IPS DF 19.7 (cell line): ENCODE measurements around the gene TEX44.
"Not testable (repeated sequence)": the region's sequence is repeated elsewhere in the genome, so short reads cannot be mapped to it uniquely, and the experiment has no call there.

Experiments
- DNase-seq: peaks from one replicate; pipeline ENCODE4 v3.0.0-alpha.2; 2013; ENCODE audit warnings: low read depth, low spot score

The TEX44 gene

DNA sequence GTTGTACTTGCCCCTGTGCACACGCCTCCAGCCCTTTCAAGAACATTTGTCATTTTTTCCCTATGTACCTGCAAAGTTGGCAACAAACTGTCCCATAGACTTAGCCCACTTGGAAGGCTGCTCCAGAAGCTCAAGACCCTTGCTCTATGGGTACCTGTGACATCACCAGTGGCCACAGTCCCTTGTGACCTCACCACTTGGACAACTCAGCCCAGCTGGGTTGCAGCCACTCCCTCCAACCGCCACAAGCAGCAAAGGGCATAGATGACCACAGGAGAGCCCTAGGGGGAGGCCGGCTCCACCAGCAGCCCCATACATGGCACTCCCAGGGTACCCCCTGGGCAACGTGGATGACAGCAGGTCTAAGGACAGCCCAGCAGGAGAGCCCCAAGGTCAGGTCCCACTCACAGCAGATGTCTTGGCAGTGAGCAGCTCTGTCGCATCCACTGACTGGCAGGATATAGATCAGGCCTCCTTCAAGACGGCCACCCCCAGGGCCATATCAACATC, at the start of gene TEX44:
Gene TEX44, plus strand, starts transcription at position 229 of the 510 bp plus-strand sequence. Its CDS starts 88 bp downstream, at position 317.
- DNase-seq: no peak

DNA sequence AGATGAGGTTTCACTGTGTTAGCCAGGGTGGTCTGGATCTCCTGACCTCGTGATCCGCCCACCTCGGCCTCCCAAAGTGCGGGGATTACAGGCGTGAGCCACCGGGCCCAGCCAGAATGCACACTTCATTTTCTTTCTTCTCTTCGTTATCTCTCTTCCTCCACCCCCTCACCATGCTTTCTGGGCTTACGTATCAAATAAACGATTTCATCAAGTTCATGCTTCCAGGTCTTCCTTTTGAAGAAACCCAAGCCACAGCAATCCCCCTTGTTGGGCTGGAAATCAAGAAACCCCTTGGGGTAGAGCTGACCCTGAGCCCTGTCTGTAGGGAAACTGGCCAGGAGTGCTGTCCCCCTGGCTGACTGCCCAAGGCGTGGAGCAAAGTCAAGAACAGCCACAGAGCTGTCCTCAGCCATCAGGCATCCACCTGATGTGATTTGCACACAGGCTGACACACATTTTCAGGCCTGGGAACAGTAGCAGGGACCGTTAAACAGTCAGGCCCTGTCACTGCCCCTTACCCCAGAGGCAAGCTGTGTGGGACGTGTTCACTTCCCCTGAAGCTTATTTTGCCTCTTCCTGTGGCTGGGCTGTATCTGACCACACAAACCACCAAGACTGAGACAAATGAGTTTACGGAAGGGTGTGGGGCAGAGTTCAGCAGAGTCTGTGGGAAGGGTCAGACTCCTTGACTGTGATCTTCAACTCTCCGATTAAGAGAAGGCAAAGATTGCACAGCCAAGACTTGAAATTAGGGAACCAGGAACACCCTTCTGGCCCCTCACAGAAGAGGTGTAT, 47.4 kb upstream of the TEX44 start:
- no peak for DNase-seq

DNA sequence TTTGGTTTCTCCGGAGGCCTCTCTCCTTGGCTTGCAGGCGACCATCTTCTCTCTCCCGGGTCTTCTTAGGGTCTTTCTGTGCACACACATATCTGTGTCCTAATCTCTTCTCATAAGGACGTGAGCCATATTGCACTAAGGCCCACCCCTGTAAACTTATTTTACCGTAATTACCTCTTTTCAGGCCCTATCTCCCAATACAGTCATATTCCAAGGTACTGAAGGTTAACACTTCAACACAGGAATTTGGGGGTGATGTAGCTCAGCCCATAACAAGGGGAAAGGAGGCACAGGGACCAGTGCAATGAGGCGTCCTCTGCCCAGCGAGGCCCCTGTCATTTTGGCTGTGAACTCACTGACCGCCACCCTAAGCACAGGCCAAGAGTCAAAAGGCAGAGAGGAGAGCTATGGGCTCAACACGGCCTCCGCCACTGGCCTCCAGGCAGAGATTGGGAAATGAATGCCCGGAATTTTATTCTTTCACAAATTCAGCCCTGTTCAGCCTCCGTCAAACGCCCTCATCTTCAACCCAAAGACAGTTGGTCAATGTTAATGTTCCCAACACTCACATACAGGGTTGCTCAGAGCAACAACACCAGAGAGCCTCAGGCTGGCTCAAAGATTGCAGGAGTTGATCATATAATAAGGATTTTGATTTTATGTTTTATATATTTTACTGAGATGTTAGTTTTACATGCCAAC, 46.5 kb upstream of the TEX44 start:
- DNase-seq: no peak

DNA sequence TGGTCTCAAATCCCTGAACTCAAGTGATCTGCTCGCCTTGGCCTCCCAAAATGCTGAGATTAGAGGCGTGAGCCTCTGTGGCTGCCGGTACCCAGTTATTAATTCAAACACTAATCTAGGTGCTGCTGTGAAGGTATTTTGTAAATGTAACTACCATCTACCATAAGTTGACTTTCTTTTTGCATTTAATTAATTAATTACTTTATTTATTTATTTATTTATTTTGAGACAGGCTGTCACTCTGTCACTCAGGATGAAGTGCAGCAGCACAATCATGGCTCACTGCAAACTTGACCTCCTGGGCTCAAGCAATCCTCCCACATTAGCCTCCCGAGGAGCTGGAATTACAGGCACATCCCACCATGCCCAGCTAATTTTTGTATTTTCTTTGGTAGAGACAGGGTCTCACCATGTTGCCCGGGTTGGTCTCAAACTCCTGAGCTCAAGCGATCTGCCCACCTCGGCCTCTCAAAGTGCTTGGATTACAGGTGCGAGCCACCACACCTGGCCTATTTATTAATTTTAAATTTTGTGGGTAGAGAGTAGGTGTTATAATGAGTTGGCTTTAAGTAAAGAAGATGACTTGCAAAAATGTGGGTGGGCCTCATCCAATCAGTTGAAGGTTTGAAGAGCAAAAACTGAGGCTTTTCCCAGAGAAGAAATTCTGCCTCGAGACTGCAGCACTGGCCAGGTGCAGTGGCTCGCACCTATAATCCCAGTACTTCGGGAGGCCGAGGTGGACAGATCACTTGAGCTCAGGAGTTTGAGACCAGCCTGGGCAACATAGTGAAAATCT, 45.2 kb upstream of the TEX44 start:
- no peak for DNase-seq

DNA sequence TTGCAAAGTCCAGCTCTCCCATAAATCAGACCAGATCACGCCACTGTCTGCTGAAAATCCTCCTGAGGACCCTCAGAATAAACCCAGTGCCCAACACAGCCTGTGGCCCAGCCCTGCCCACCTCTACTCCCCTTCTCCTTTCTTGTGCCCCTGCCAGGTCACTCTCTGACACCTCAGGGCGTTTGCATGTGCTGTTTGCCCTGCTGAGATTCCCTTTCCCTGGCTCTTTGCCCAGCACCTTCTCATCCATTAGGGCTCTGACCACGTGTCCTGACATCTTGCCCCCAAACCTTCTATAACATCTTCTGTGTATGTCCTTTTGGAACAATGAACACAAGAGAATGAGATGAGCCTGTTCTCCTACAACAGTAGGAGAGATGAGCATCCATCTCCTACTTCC, 43.9 kb upstream of the TEX44 start:
- no peak for DNase-seq

DNA sequence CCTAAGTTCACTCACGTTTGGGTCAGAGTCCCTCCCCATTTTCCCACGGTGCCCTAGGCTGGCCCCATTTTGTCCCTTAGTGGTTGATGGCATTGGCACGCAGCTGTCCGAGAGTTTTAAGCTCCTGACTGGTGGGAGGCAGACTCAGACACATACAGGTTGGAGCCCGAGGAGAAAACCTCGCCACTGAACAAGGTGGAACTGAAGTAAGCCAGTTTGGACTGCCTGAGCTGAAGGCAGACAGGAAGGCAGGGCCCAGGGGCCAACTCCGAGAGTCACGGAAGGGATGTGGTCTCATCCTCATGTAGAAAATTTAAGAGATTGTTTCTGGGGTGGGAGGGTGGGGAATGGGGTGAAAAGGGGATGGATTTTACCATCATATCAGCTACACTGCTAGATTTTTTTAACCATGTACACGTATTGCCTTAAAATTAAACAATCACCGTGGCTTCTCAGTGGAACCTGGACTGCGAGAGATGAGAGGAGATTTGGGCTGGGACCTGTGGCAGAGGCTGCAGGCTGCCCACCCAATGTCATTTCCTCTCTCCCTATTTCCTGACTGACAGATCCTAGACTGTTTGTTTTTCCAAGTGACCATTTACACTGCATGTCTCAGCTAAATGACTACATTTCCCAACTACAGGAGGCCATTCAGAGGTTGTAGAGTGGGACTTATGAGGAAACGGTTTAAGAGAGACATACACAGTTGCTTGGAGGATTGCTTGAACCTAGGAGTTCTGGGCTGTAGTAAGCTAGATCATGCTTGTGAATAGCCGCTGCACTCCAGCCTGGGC, 43.0 kb upstream of the TEX44 start:
- no peak for DNase-seq

DNA sequence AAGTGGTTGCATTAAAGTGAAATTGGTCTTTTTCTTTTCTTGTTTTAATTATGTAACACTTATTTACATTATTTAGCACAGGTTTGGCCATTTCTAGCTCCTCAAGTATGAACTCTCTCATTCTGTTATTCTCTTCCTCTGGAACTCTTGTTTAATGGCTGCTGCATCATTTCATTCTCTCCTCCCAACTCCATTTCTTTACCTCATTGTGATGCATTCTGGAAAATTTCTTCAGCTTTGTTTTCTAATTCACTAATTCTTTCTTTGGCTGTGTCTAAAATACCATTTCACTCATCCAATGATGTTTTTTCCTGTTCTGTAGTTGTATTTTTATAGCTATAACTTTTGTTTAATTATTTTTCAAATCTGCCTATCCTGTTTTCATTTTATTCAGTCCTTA, 39.9 kb upstream of the TEX44 start:
- DNase-seq: no peak

DNA sequence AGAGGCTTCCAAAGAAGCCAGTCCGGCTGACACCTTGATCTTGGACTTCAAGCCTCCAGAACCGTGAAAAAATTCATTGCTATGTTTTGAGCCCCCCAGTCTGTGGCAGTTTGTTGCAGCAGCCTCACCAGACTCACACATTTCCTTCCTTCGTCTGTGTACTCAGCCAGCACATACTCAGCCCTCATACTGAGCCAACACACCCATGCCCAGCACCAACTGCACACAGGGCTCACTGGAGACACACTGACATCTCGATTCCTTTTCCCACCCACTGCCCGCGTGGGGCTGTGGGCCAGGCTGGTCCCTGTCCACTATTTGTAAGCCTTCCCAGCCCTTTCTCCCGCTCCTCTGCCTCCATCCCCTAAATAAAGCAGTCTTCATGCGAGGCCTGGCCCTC, 38.3 kb upstream of the TEX44 start:
- DNase-seq: no peak

DNA sequence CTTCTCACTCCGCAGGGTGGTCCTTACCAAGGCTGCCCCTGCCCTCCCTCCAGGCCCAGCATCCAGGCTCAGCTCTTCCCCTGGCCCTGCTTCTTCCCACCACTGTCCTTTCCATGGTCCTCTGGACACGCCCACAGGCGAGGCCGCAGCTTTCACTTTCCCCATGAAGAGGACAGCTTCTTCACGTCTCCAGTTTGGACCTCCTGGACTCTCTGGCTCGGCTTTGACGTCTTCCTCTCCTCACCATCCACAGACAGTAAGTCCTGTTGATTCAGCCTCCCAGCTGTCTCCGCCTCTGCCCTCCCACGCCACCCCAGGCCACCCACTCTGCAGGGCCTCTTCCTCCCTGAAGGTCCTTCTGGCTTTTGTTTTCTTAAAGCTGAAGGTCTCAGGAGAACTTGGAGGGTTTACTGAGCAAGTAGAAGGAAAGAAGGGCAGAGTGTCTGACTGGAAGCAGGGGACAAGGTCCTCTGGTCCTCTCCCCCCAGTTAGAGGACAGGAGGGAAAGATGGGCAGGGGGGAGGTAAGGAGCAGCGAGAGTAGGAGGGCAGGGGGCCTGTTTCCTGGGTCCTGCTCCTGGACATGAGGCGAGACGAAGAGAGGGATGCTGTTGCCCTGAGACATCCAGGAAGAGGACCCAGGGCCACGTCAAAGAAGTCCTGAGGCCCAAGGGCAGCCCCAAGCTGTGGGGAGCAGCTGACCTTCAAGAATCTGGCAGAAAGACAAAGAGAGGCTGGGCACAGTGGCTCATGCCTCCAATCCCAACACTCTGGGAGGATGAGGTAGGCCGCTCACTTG, 37.7 kb upstream of the TEX44 start:
- no peak for DNase-seq

DNA sequence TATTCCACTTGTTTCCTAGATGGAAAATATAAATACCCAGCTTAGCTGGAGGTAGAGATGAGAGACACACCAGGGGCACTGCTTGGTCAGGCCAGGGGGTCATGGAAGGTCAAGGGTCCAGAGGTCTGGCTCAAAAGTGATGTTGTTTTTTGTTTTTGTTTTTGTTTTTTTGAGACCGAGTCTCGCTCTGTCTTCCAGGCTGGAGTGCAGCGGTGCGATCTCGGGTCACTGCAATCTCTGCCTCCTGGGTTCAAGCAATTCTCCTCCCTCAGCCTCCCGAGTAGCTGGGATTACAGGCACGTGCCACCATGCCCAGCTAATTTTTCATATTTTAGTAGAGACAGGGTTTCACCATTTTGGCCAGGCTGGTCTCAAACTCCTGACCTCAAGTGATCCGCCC, 36.2 kb upstream of the TEX44 start:
- DNase-seq: not testable (repeated sequence)

DNA sequence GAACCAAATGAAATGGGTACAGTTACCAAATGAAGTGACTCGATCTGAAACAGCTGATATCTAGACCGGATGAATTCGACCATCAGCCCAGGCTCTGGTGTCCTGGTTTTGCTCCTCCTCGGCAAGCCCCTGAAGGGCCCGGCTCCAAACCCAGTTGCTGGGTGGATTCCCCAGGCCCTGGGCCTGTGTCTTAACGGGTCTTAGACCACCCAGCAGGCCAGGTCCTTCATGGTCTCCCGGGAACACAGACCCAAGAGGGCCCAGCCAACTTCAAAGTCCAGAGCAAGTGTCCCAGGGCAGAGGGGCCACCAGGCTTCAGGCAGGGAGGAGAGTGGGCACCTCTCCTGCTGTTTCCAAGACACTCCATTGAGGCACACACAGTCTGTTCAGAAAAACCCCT, 35.7 kb upstream of the TEX44 start:
- DNase-seq: no peak

DNA sequence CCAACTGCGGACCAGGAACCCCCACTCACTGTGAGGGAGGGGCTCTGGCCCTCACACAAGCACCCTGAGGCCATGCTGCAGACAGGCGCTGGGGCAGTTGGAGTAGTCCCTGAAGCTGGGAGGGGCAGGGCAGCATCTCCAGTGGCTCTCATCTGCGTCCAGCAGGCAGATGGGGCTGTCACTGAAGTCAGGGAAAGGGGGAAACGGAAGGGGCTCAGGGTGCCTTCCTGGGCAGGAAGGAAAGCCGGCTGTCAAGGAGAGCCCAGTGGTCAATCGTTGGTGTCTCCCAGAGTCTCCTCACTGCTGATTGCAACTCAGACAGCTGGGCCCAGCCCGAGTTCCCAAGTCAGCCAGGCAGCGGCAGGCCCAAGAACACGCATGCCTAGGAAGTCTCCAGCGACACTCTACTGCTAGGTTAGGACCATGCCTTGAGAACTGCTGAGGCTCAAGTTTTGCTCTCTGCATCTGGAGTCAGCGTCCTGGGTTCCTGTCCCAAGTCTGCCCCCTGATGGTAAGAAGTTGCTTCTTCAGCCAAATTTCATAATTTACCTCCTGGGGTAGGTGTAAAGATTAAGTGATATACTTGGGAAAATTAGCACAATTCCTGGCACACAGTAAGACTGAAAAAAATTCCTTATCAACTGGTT, 35.0 kb upstream of the TEX44 start:
- DNase-seq: no peak

DNA sequence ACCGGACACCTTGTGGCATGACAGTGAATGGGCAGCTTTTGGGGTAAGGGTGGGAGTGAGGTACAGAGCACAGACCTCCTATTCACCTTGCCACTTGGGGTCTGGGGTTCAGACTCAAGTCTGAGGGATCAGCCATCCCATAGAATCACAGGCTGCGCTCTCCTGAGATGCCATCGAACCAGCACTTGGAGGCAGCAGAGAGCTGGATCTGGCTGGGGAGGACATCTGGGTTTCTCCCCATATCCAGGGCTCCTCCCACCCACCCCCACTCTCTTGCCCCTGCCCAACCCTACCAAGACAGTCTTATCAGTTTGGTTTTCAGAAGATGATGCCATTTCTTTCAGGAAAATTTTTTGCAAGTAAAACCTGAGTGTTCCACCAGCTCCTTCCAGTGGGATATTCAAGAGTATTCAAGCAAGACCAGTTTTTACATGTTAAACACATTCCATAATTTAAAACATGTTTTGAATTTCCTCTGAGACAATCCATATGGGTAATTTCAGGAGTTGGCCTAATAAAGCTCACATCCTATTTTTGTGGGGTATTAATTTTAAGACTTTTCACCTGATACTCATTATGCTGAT, 29.2 kb upstream of the TEX44 start:
- DNase-seq: no peak

DNA sequence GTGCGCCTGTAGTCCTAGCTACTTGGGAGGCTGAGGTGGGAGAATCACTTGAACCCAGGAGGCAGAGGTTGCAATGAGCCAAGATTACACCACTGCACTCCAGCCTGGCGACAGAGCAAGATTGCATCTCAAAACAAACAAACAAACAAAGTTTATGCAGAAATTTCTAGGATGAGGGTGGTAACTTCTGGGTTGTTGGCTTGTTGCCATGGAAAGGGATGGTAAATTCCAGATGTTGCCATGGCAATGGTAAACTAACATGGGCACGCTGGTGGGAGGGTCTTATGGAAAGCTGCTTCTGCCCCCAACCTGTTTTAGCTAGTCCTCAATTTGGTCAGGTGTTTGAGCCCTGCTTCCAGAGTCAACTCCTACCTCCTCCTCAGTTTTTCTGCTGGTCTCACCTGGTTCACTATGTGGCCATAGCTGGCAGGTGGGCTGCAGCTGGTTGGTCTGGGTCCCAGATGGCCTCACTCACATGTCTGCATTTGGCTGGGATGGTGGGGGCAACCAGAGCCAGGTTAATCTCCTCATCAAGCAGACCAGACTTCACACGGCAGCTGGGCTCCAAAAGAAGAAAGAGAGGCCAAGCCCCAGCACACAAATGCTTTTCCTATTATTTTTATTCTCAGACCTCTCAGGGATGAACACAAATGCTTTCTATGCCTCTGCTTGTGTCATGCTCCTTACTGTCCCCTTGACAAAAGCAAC, 26.6 kb upstream of the TEX44 start:
- DNase-seq: no peak

DNA sequence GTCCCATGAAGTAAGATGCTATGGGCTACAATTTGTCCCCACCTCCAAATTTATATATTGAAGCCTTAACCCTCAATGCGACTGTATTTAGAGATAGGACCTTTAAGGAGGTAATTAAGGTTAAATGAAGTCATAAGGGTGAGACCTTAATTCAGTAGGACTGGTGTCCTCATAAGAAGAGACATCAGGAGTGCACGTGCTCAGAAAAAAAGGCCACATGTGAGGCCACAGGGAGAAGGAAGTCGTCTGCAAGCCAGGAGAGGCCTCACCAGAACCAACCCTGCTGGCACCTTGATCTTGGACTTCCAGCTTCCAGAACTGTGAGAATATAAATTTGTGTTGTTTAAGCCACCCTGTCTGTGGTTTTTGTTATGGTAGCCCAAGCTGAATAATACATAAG, 25.5 kb upstream of the TEX44 start:
- DNase-seq: no peak

DNA sequence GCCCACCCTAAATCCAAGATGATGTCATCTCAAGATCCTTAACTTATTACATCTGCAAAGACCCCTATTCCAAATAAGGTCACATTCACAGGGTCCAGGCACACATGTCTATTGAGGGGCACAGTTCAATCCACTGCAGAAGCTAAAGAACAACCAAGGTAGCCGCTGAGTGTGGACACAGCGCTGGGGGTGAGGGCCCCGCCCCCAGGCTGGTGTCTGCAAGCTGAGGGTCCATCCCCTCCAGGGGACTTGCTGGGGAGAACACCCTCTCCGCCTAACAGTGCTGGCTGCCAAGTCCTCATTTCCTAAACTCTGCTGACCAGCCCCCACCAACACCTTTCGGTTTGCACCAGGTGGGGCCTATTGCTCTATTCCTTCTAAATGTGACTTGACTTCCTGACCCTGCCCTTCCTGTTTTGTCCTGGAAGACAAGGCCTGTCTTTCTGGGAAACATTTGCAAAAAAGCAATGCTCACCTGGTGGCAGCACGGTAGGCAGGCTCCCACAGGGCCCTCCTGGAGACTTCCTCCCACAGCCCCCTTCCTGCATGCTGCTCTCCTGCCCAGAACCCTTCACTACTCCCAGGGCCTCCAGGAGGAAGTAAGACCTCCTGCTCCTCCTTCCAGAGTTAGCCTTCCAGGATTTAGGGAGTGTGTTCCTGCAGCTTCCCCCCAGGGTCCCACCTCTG, 24.4 kb upstream of the TEX44 start:
- DNase-seq: no peak

DNA sequence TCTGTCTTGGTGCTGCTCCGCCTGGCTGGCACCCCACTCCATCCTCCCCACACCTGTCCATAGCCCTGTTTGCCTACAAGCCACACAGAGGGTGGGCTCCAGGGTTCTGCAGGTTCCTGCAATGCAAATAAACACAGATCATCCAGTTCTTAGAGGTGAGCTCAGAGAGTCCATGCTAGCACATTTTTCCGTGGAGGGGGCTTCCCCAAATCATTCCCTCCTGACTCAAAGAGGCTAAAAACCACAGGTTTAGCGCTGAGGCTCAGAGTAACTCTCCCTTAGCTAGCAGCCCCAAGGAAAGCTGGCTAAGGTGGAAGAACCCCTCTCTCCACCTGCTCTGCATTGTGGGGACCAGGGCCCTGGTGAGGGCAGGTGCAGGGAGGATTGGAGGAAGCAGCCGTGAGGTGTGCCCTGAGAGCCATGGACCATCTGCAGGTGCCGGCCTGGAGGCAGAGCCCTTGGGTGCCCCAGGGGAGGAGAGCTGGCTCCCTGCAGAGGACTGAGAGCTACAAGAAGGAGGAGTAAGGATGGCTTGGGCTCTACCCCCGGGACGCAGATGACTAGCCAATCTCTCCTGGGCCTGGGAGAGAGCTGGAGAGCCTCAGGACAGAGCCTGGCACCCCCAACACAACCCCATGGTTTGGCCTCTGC, 23.8 kb upstream of the TEX44 start:
- no peak for DNase-seq

DNA sequence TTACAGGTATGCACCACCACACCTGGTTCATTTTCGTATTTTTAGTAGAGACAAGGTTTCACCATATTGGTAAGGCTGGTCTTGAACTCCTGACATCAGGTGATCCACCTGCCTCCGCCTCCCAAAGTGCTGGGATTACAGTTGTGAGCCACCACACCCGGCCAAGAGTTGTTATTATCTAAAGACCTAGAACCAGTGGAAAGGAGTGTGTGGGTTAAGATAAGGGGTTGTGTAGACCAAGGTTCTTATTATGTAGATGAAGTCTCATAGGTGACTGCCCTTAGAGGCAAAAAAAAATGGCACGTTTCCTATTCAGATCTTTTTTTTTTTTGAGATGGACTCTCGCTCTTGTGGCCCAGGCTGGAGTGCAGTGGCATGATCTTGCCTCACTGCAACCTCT, 21.7 kb upstream of the TEX44 start:
- DNase-seq: not testable (repeated sequence)
